Fibroblast of mammary gland (primary cell): Measurements from ENCODE around the gene PRELID1.
A peak's percentile ranks its signal among the peaks of the same experiment; 100 is the strongest.
"Not testable (repeated sequence)": the region's sequence is repeated elsewhere in the genome, so short reads cannot be mapped to it uniquely, and the experiment has no call there.

Source experiments
- DNase-seq: peaks from one replicate; pipeline ENCODE4 v3.0.0-alpha.2; 2010; ENCODE audit warnings: low read depth
- H3K4me3 ChIP-seq: 2 replicates; pipeline ENCODE4 v1.5.1; 2011; ENCODE audit warnings: low read depth, mild to moderate bottlenecking, low read length, moderate library complexity; ENCODE audit not compliant: control insufficient read depth
- CTCF ChIP-seq: conservative IDR thresholded peaks from 2 replicates; pipeline ENCODE4 v1.5.1; 2011; ENCODE audit warnings: low read depth, low read length, inconsistent platforms; ENCODE audit not compliant: control insufficient read depth, insufficient read depth

Gene PRELID1

GRCh38 chr5:177336112-177336511 is 32.5 kb downstream of the PRELID1 start:
- H3K4me3 ChIP-seq: no peak overlapping the region
- DNase-seq: peak; percentile 25
- peak; percentile 20 for TF ChIP-seq CTCF

- no peak for TF ChIP-seq CTCF
- no peak for DNase-seq
- H3K4me3 ChIP-seq: no peak overlapping the region
Measured at GRCh38 chr5:177336603-177337494, 33.2 kb downstream of the PRELID1 start.

- no peak for DNase-seq
- TF ChIP-seq CTCF: no peak
- no peak overlapping the region for H3K4me3 ChIP-seq
Measured at GRCh38 chr5:177338251-177339106, 34.9 kb downstream of the PRELID1 start.

- no peak for TF ChIP-seq CTCF
- no peak overlapping the region for H3K4me3 ChIP-seq
- no peak for DNase-seq
Measured at GRCh38 chr5:177339107-177339638, 35.6 kb downstream of the PRELID1 start.

- not testable (repeated sequence) for DNase-seq, H3K4me3 ChIP-seq
Measured at GRCh38 chr5:177343000-177343399, 39.4 kb downstream of the PRELID1 start.

GRCh38 chr5:177343777-177344176 is 40.2 kb downstream of the PRELID1 start:
- DNase-seq: no peak
- no peak overlapping the region for H3K4me3 ChIP-seq
- no peak for TF ChIP-seq CTCF

- no peak for DNase-seq
- H3K4me3 ChIP-seq: no peak overlapping the region
- no peak for TF ChIP-seq CTCF
Measured at GRCh38 chr5:177344891-177345290, 41.3 kb downstream of the PRELID1 start.
